Effector CD8-positive, alpha-beta T cell (primary cell): Measurements from ENCODE around the gene KIF26B.
"Not testable (repeated sequence)": the region's sequence is repeated elsewhere in the genome, so short reads cannot be mapped to it uniquely, and the experiment has no call there.

Experiments
- DNase-seq: peaks from one replicate; lab custom pipeline; 2025; lab: John Stamatoyannopoulos, UW

Gene KIF26B

GRCh38 chr1:245356891-245357585 lies 202.3 kb downstream of the KIF26B start:
- DNase-seq: no peak

- DNase-seq: not testable (repeated sequence)
These were observed 204.4 kb downstream of the KIF26B start for GRCh38 chr1:245359101-245359680.

DNA sequence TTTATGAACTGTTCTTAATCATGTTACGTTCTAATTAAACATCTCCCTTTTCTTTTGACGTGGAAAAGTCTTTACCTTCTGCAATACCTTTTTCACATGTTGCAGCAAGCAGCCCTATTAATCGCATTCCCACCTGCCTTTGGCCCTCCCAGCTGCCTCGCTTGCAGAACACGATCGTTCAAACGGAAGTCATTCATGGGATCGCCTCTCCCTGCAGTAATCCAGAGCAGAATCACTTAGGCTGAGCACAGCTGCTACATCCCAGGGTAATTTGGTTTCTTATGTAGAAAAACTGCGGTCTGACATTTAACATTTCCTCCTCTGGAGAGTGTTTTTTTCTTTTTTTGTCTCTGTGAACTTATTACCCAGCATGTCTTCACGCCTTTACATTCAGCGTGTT lies 206.3 kb downstream of the KIF26B start:
- no peak for DNase-seq

GRCh38 chr1:245361951-245362350 lies 207.2 kb downstream of the KIF26B start:
- DNase-seq: no peak

DNA sequence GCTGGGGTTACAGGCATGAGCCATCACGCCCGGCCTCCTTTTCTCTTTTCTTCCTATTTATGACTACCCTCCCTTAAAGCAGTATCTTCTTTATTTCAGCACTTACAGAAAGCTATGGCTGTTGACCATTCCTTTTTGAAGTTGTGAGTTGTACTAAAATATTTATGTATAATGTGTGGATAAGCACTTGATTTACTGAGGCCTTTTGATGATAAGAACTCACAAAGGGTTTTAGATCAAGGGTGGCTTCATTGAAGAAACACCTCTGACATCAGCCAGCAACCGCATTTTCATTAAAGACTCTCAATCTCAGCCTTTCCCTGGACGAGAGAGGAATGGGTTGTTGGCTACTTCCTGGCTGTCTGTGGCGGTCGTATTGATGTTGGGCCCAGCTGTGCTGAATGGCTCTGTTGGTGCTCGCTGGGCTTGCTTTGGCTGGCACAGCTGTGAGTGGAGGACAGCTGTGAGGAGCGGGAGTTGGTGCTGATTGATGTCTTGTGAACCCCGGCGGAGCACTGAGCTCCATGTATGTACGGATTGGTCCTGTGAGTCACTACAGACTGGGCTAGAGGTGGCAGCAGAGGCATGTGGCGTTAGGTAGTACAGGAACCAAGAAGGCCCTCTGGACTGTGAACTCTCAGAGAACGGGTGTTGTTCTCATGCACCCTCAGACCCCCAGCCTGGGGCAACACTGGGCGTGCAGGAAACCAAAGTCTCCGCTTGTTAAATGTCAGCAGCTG lies 208.8 kb downstream of the KIF26B start:
- no peak for DNase-seq

DNA sequence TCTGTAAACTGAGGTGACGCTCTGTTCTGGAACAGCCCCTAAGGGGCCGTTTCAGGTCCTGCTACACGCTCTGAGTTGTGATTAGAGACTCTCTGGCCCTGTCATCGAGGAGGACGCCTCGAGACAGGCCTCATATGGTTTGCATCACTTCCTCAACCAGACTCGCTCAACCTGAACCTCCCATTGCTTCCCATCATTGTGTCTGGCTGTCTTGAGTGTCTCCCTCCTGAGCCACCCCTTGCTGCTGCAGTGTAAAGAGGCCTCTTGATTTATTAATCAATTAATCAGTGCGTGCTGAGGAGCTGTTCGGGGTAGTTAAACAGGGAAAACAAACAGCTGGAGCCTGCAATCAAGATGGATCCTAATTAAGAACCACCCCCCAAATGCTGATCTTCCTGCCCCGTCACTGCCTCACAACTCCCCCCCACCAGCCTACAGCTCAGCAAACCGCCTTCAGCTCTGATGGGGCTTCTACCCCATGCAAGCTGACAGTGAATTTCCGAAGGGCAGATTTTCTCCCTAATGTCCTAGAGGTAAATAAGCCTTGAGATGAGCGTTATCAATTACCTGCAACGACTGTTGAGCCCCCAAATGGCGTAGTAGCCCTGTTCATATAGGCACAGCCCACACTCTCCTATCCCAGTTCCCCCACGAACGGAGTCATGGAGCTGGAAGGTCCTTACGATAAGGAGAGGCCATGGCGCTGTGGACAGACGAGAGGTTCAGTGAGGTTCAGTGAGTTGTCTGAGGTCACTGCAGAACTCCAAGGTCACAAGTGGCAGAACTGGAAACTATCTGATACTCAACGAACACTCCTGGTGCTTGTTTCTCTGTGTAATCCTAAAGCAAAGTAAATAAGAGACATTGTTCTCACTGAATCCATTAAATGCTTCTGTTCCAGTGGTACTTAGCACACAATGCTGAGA lies 210.6 kb downstream of the KIF26B start:
- no peak for DNase-seq

DNA sequence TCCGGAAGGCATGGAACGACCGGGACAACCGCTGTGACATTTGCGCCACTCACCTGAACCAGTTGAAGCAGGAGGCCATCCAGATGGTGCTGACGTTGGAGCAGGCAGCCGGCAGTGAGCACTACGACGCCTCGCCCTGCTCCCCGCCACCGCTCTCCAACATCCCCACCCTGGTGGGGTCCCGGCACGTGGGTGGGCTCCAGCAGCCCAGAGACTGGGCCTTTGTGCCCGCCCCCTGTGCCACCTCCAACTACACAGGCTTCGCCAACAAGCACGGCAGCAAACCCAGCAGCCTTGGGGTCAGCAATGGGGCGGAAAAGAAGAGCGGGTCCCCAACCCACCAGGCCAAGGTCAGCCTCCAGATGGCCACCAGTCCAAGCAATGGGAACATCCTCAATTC lies 212.1 kb downstream of the KIF26B start:
- no peak for DNase-seq

DNA sequence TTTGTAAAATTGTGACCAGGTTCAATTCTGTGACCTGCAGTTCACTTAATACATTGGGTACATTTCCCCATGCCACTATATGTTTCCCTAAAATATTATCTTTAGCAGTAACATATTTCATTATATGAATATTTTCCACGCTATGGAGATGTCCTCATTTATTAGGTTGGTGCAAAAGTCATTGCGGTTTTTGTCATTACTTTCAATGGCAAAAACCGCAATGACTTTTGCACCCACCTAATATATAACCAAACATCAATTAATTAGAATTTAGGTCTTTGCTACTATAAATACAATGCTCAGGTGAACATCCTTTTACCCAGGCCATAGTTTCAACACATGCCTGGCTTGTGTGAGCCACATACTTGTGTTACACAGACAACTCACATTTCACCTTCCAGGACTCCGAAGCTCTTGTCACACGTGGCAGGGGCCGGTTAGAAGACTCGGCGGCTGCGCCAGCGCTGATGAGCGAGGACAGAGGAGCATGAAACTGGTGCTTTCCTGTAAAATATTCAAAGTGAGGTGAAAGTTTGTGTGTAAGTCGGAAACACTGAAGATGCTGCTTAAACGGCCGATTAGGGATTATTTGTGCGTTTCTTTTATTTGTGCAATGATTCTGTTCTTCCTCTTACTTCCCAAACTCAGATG lies 215.5 kb downstream of the KIF26B start:
- DNase-seq: no peak

DNA sequence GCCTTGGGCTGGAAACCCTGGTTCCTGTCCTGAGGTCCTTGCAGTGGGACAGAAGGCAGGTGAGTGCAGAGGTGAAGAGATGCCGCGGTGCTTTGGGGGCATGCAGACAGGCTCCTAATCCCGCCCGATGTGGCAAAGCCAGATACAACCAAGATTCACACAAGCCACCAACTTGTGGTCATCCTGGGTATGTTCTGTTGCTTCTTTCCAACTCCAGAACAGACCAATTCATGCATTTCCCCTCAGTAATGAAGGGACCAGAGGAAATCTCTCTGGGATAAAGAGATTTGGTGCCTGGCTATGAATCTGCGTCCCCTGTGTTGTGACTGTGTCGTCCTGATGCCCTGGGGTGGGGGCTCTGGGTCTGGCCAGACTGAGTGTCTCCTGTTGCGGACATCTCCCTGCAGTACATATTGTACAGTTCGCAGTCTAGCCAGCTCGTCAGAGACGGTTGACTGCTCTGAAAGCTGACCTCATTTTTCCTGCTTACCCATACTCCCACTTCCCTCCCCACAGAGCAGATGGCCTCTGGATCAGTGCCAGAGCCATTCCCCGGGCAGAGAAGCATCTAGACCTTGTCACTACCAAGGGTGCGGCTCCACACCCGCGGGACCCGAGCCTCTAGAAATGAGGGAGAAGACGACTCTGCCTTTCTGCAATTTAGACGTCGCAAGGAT lies 216.3 kb downstream of the KIF26B start:
- DNase-seq: no peak

- DNase-seq: no peak
These were observed 218.3 kb downstream of the KIF26B start for GRCh38 chr1:245373131-245373530.

DNA sequence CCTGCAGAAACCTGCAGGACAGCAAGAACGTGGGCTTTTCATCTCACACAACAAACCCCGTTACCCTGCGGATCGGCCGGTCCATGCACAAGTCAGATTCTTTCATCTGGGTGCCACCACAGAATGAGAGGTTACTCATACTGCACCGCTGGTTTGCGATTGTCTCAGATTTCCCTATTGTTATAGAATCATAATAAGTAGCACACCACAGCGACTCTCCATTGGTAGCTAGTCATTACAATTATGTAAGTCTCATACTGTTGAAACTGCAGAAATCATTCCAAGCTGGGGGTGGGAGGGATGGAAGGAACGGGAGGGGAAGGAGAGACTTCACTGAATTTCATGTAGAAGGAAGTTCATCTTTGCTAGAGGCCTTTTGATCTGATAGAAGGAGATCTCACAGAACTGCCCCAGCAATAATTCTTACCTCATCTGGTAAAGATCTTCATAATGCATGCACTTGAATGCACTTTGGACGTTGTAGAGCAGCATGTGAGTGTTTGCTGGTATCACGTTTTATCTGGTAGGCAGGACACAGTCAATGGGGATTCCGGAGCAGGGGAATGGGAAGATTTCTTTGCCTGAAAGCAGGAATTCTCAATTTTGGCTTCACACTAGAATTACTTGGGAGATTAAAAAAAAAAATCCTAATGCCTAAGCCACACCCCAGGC lies 221.1 kb downstream of the KIF26B start:
- DNase-seq: no peak

DNA sequence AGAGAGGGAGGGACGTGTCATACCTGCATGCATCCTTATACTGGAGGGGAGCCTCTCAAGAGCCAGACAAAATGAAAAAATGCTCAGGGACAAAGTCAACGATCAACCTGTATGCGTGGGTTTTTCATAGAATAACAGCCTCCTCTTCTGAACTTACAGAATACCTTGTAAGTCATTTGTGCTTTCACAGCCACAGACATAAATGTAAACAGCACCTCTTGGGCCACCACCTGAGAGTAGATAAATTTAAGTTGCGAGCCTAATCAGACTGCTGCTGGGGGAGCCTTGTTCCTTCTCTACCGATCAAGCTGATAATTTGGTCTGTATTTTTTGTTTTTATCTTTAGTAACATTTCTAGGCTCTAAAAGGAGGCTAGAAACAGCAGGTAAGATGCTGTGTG lies 223.1 kb downstream of the KIF26B start:
- DNase-seq: no peak

DNA sequence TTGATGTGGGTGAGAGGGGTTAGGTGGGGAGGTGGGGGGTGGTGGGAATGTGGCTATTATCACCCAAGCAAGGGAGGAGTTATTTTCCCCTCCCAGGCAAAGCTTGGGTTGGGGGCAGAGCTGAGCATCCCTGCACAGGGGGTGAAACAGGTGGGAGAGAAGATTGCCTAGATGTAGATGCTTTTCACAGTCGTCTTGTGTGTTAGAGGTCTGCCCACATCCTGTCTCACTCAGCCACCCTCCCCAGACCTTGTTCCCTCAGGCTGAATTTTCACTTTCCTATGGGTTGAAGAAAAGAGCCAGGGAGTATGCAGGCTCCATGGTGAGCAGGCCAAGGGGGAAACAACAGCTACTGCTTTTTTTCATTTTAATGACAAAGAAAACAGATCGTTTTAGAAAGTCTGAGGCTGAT lies 223.5 kb downstream of the KIF26B start:
- DNase-seq: no peak

- DNase-seq: no peak
These were observed 224.0 kb downstream of the KIF26B start for GRCh38 chr1:245378745-245379144.

- DNase-seq: no peak
These were observed 226.2 kb downstream of the KIF26B start for GRCh38 chr1:245380790-245381535.

GRCh38 chr1:245382981-245383380 lies 228.2 kb downstream of the KIF26B start:
- DNase-seq: no peak

DNA sequence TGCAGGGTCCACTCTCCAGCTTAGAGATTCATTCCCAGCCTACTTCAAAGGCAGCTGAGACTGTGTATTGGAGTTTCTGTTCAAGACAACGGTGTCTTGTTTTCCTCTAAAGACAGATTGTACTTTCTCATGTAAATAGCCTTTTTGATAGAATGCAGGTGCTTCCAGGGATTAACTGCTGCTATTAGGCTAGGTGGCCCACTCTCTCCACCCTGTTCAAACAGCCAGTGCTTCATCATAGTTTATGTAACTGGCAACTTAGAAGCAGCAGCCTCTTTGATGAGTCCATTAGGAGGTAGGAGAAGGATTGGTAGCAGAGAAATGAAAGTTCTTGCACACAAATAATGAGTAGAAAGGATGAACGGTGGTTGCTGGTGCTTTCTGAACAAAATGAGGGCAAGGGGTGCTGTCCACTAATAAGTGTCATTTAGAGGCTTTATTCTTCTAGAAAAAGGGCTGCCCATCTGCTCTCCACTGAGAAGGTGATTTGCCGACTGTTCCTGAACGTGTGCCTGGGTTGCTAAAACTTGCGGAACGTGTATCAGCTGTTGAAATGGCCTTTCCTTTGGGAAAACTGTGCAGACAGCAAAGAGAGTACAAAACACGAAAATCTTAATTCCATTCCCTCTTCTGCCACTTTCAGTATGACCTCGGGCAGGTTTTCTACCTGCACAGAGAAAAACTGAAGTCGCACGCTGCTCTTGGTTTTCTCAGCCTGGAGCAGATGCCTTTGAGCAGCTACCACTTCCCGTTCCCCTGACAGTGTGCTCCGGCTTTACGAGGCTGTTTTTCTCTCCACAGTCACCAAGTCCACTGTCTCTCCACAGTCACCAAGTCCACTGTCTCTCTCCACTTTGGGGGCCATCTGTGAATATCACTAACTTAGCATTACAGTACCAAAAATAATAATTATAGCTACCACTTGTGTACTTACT lies 228.9 kb downstream of the KIF26B start:
- no peak for DNase-seq

DNA sequence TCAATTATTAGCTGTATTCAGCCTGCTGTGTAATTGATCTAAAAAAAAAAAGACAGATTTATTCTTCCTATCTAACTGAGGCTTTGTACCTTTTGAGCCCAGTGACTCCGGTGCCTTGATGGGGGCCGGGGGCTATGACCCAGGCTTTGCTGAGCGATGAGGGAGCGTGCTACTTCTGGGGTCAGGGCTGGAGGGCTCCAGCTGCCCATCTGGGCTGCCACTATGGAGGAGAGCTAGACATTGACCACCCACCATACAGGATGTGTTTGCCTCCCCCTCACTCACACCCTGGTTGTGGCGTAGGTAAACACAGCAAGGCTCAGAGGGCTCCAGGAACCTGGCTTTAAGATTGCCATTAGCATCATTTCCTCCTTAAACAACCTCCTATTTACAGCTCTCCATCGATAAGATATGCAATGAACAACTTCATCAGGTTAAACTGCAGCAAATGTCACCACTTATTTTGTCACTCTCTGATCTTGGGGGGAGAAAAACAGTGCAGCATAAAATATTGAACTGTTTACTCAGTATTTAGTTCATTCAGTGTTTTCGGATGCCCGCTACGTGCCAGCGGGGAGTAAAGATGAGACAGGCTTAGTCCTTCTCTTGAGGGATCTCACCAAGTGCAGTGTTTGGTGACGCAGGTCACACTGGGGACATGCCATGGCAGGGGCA lies 231.6 kb downstream of the KIF26B start:
- no peak for DNase-seq
